ENCODE measurements around the gene ABCA7. TPM values are rescaled to one million over a fixed set of nuclear protein-coding genes. Genes with fewer than 3 reads are reported as not detected.

ABCA7 gene
- total and polyA plus RNA-seq, 2 of the 8 experiments (the other 6 are each of a cell fraction or from before 2014, with no cell fraction given) = 10.4 to 25.6 TPM

GRCh38 chr19:1015782-1016646 lies 23.9 kb upstream of the ABCA7 start:
- H3K79me2 ChIP-seq (ENCODE audit: control insufficient read depth in 1 of 2, insufficient read depth in 2 of 2, low read length in 2 of 2) = peaks cover 36 to 79% of the 10 kb centered on the region in 2 experiments
- no peak overlapping the region for H3K23ac ChIP-seq (ENCODE audit: insufficient read length)
- FAIRE-seq = no peak
- DNase-seq (ENCODE audit: low read depth in 1 of 2, low spot score in 2 of 2) = peak in 1 of 2 experiments; percentile 78
- H4K5ac ChIP-seq (ENCODE audit: insufficient read length, low read depth, low read length) = no peak overlapping the region
- H2BK120ac ChIP-seq (replicated peaks; ENCODE audit: low read depth, low read length) = no peak overlapping the region
- no peak overlapping the region for H4K91ac ChIP-seq (replicated peaks; ENCODE audit: insufficient read length, low read length)
- peak overlapping the region in 1 of 4 experiments; percentile 17; a peak in 1 of 7 replicates for H3K9ac ChIP-seq (replicated peaks in 1 of 4; ENCODE audit: extremely low read depth in 1 of 4, low read depth in 3 of 4, low read length in 3 of 4)
- CTCF ChIA-PET (ENCODE audit: partially characterized antibody) = interaction anchor here (0.7 to 1.2 kb wide), 7 partner anchors 9 to 97 kb away, joined by 3 to 4 read pairs (median 3); no protein-coding TSS in a partner anchor
- peaks cover 9% of the 10 kb centered on the region for H3K23me2 ChIP-seq (ENCODE audit: low read depth, low read length)
- H3K4ac ChIP-seq (replicated peaks; ENCODE audit: insufficient read length, low read depth, low read length) = no peak overlapping the region
- H3K14ac ChIP-seq (ENCODE audit: insufficient read length) = no peak overlapping the region
- TF ChIP-seq ZNF274 (IDR thresholded peaks at IDR 0.05; ENCODE audit: borderline replicate concordance, extremely low read depth, low read length) (no peak), RFX5 (IDR thresholded peaks at IDR 0.05; ENCODE audit: borderline replicate concordance, low read depth, low read length) (no peak), MAFK (IDR thresholded peaks at IDR 0.05; ENCODE audit: low read depth, low read length) (peak; percentile 16; the same call in 1 of the 2 replicates), CBX5 (IDR thresholded peaks at IDR 0.05; ENCODE audit: low read depth, low read length) (no peak), ATF2 (IDR thresholded peaks at IDR 0.05; ENCODE audit: low read length) (no peak), SIN3A (conservative IDR thresholded peaks at IDR 0.05 in 1 of 2, IDR thresholded peaks at IDR 0.05 in 1 of 2; ENCODE audit: low read depth in 1 of 2, low read length in 2 of 2) (no peak)
- POLR2A ChIA-PET (ENCODE audit: partially characterized antibody) = interaction anchor here (0.7 to 6.4 kb wide), 6 partner anchors 13 to 227 kb away, joined by 3 to 125 read pairs (median 3); partner anchors contain the start of genes ABCA7, CNN2 and WDR18
- H3K56ac ChIP-seq (replicated peaks; ENCODE audit: insufficient read length, low read depth, low read length) = no peak overlapping the region
- WGBS, 2 experiments (ENCODE audit: extremely low coverage in 1 of 2, insufficient coverage in 1 of 2, insufficient read length in 1 of 2, insufficient replicate concordance in 2 of 2, low coverage in 1 of 2, low lambda C conversion rate in 2 of 2, missing lambda C conversion rate in 1 of 2) = 73% methylated on average over 24 of the region's 31 CpGs; no CpG with 5 or more reads in 1 of the 2 experiments
- H4K8ac ChIP-seq (ENCODE audit: extremely low read depth, insufficient read depth, low read length) = no peak overlapping the region; the same call in 1 of the 2 replicates
- no peaks in the 10 kb centered on the region for H3K27me3 ChIP-seq (replicated peaks in 1 of 4; ENCODE audit: control insufficient read depth in 3 of 4, extremely low read depth in 1 of 4, insufficient read depth in 3 of 4, low read length in 3 of 4)
- H3K9me3 ChIP-seq (ENCODE audit: insufficient read depth in 2 of 2, low read depth in 1 of 2, low read length in 1 of 2) = no peaks in the 10 kb centered on the region
- peaks cover 24% of the 10 kb centered on the region for H3K79me1 ChIP-seq (ENCODE audit: low read depth, low read length)
- H4K20me1 ChIP-seq (replicated peaks in 1 of 2; ENCODE audit: control insufficient read depth in 1 of 2, insufficient read depth in 2 of 2, low read length in 2 of 2) = peaks cover 38 to 53% of the 10 kb centered on the region in 2 experiments
- H3K4me1 ChIP-seq (replicated peaks in 1 of 4; ENCODE audit: control insufficient read depth in 3 of 4, insufficient read depth in 4 of 4, low read length in 3 of 4) = peaks cover 0 to 37% (median 25%) of the 10 kb centered on the region in 4 experiments; a peak in 5 of 7 replicates
- H3K27ac ChIP-seq (ENCODE audit: low read depth, low read length) = peak overlapping the region; percentile 32; the same call in 1 of the 2 replicates
- peak overlapping the region; percentile 48 for H3K18ac ChIP-seq (ENCODE audit: extremely low read depth, low read length)
- H2AK5ac ChIP-seq (ENCODE audit: low read depth, low read length) = no peak overlapping the region; the same call in 1 of the 2 replicates
- H2BK5ac ChIP-seq (ENCODE audit: low read depth, low read length) = peak overlapping the region; percentile 55
- H2BK12ac ChIP-seq (ENCODE audit: low read depth, low read length) = no peak overlapping the region
- peak overlapping the region; percentile 3 to 56 for H3K4me2 ChIP-seq (ENCODE audit: insufficient read depth in 1 of 2, low read depth in 2 of 2, low read length in 2 of 2)
- H3K36me3 ChIP-seq (ENCODE audit: control insufficient read depth in 2 of 4, insufficient read depth in 4 of 4, low read length in 3 of 4) = peaks cover 5 to 32% (median 9%) of the 10 kb centered on the region in 4 experiments; a peak in 6 of 8 replicates
- peak overlapping the region in 2 of 4 experiments; percentile 1 to 24; a peak in 2 of 8 replicates for H3K4me3 ChIP-seq (ENCODE audit: extremely low read depth in 1 of 4, insufficient read depth in 2 of 4, low read depth in 3 of 4, low read length in 4 of 4)
- no peak overlapping the region for H2BK20ac ChIP-seq (ENCODE audit: low read length)
- H2BK15ac ChIP-seq (ENCODE audit: low read length) = no peak overlapping the region
- no peak overlapping the region for H2AFZ ChIP-seq (ENCODE audit: low read length)
